ENCODE results near the gene AJUBA.

Gene AJUBA

DNA sequence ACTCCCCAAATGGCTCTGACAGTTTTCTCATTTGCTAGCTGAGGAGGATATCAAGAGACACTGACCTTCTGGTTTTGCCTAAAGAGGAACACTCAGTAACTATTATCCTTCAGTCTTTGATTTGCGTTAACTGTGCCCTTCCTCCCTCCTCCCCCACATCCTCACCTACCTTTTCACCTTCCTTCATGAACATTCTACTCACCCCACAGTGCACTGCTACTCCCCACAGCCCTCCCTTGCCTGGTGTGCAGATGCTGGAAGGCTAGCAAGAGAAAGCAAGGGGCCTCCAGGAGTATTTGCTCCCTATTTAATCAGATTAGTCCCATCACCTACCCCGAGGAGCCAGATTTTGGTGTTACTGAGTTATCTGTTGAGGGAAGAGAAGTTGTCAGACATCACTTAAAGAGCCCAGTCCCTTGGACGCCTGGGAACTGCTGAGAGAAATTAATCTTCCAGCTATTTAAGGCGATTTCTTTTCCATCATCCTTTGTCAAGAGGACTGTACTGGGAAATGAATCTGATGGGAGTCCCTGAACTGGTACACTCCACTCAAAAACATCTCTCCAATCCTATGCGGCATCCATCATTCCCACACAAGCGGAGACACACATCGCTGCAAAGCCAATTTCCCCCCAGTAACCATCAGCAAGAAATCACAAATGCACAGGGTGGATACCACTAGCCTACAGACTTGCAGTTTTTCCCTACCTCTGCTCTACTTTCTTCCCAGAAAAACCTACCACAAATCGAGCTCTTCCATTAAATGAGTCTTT lies 40.9 kb upstream of the AJUBA start:
- Histone ChIP-seq H3K4me2 (ENCODE audit: low read depth, low read length, poor library complexity, severe bottlenecking) (no peak overlapping the region), H3K9me3 (ENCODE audit: insufficient read depth, low read depth, low read length) (no peaks in the 10 kb centered on the region), H4K20me1 (ENCODE audit: insufficient read depth, low read length, poor library complexity, severe bottlenecking) (peaks cover 2% of the 10 kb centered on the region), H3K4me1 (ENCODE audit: insufficient read depth, low read length, poor library complexity, severe bottlenecking) (peaks cover 17% of the 10 kb centered on the region), H3K9ac (ENCODE audit: low read depth, low read length, poor library complexity, severe bottlenecking) (no peak overlapping the region), H2AFZ (ENCODE audit: low read length) (no peak overlapping the region), H3K36me3 (ENCODE audit: insufficient read depth, low read length) (no peaks in the 10 kb centered on the region; the same call in 1 of the 2 replicates), H3K4me3 (ENCODE audit: low read length, poor library complexity, severe bottlenecking) (no peak overlapping the region), H3K9me2 (replicated peaks; ENCODE audit: low read depth, low read length) (no peaks in the 10 kb centered on the region), H3F3A (ENCODE audit: low read depth) (no peaks in the 10 kb centered on the region), H3K79me2 (ENCODE audit: insufficient read depth, low read length) (no peaks in the 10 kb centered on the region), H3K27me3 (ENCODE audit: insufficient read depth, low read length, poor library complexity, severe bottlenecking) (no peaks in the 10 kb centered on the region)
- TF ChIP-seq EZH2phosphoT487 (IDR thresholded peaks at IDR 0.05; ENCODE audit: borderline replicate concordance) = no peak
- TF ChIP-seq, protein P1, sequence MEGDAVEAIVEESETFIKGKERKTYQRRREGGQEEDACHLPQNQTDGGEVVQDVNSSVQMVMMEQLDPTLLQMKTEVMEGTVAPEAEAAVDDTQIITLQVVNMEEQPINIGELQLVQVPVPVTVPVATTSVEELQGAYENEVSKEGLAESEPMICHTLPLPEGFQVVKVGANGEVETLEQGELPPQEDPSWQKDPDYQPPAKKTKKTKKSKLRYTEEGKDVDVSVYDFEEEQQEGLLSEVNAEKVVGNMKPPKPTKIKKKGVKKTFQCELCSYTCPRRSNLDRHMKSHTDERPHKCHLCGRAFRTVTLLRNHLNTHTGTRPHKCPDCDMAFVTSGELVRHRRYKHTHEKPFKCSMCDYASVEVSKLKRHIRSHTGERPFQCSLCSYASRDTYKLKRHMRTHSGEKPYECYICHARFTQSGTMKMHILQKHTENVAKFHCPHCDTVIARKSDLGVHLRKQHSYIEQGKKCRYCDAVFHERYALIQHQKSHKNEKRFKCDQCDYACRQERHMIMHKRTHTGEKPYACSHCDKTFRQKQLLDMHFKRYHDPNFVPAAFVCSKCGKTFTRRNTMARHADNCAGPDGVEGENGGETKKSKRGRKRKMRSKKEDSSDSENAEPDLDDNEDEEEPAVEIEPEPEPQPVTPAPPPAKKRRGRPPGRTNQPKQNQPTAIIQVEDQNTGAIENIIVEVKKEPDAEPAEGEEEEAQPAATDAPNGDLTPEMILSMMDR (conservative IDR thresholded peaks at IDR 0.05; ENCODE audit: low read length) = no peak

DNA sequence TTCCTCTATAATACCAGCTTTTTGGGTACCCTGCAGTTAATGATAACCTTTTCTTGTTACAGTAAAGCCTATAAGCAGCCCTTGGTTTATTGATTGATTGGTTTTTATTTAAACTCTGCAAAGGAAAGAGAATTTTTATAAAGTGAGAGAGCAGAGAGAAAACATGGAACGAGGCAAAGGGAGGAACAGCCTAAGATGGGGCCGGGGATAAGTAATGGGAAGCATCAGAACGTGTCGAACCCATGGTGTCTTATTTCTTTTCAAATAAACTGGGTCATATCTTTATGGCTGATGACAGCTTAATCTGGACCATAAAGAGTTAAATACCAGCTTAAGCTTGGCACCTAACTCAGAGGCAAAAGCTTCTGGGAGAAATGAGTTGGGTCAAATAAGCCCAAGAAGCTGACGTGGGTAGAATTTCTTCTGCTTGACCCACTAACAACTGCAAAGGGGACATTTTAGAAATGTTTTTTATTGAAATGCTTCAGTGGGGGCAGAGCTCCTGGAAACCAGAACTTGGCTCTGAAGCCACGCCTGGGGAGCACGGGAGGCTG lies 39.6 kb upstream of the AJUBA start:
- Histone ChIP-seq H3K36me3 (ENCODE audit: insufficient read depth, low read length) (no peaks in the 10 kb centered on the region; the same call in 1 of the 2 replicates), H3K9ac (ENCODE audit: low read depth, low read length, poor library complexity, severe bottlenecking) (no peak overlapping the region), H3K27me3 (ENCODE audit: insufficient read depth, low read length, poor library complexity, severe bottlenecking) (no peaks in the 10 kb centered on the region), H3K9me3 (ENCODE audit: insufficient read depth, low read depth, low read length) (no peaks in the 10 kb centered on the region), H4K20me1 (ENCODE audit: insufficient read depth, low read length, poor library complexity, severe bottlenecking) (no peaks in the 10 kb centered on the region), H3K4me3 (ENCODE audit: low read length, poor library complexity, severe bottlenecking) (no peak overlapping the region), H3K4me2 (ENCODE audit: low read depth, low read length, poor library complexity, severe bottlenecking) (no peak overlapping the region), H3F3A (ENCODE audit: low read depth) (no peaks in the 10 kb centered on the region), H3K79me2 (ENCODE audit: insufficient read depth, low read length) (no peaks in the 10 kb centered on the region), H3K4me1 (ENCODE audit: insufficient read depth, low read length, poor library complexity, severe bottlenecking) (peaks cover 15% of the 10 kb centered on the region), H2AFZ (ENCODE audit: low read length) (no peak overlapping the region), H3K9me2 (replicated peaks; ENCODE audit: low read depth, low read length) (no peaks in the 10 kb centered on the region)
- TF ChIP-seq, protein P1 (conservative IDR thresholded peaks at IDR 0.05; ENCODE audit: low read length) = no peak
- TF ChIP-seq EZH2phosphoT487 (IDR thresholded peaks at IDR 0.05; ENCODE audit: borderline replicate concordance) = no peak

- no peak overlapping the region for H2AFZ ChIP-seq (ENCODE audit: low read length)
These were observed 39.1 kb upstream of the AJUBA start for GRCh38 chr14:23021434-23021833.

More at GRCh38 chr14:23021434-23021833, 39.1 kb upstream of the AJUBA start:
- Histone ChIP-seq H3K27me3 (ENCODE audit: insufficient read depth, low read length, poor library complexity, severe bottlenecking) (no peaks in the 10 kb centered on the region), H3F3A (ENCODE audit: low read depth) (no peaks in the 10 kb centered on the region), H3K4me2 (ENCODE audit: low read depth, low read length, poor library complexity, severe bottlenecking) (no peak overlapping the region), H3K4me3 (ENCODE audit: low read length, poor library complexity, severe bottlenecking) (no peak overlapping the region), H3K9me3 (ENCODE audit: insufficient read depth, low read depth, low read length) (no peaks in the 10 kb centered on the region), H4K20me1 (ENCODE audit: insufficient read depth, low read length, poor library complexity, severe bottlenecking) (no peaks in the 10 kb centered on the region), H3K9ac (ENCODE audit: low read depth, low read length, poor library complexity, severe bottlenecking) (no peak overlapping the region), H3K36me3 (ENCODE audit: insufficient read depth, low read length) (no peaks in the 10 kb centered on the region; the same call in 1 of the 2 replicates), H3K9me2 (replicated peaks; ENCODE audit: low read depth, low read length) (no peaks in the 10 kb centered on the region), H3K79me2 (ENCODE audit: insufficient read depth, low read length) (no peaks in the 10 kb centered on the region), H3K4me1 (ENCODE audit: insufficient read depth, low read length, poor library complexity, severe bottlenecking) (peaks cover 15% of the 10 kb centered on the region)
- TF ChIP-seq, protein P1 (conservative IDR thresholded peaks at IDR 0.05; ENCODE audit: low read length) = no peak
- no peak for TF ChIP-seq EZH2phosphoT487 (IDR thresholded peaks at IDR 0.05; ENCODE audit: borderline replicate concordance)
